SU-DHL-6 (cell line): ENCODE measurements around the gene CEP95.

ENCODE experiments used
- H2AFZ ChIP-seq: fragments of 200-600 bp; sonication (generic); 2 replicates; pipeline ENCODE4 v1.6.1; 2014; ENCODE audit warnings: low read depth, mild to moderate bottlenecking, moderate library complexity, mixed read lengths, antibody characterized with exemption, low read length; ENCODE audit not compliant: severe bottlenecking
- H3F3A ChIP-seq: fragments of 200-600 bp; shearing (Covaris generic); 2 replicates; pipeline ENCODE4 v1.6.0; 2016; ENCODE audit warnings: antibody characterized with exemption, mild to moderate bottlenecking; ENCODE audit not compliant: insufficient read depth
- H3K27ac ChIP-seq: fragments of 200-600 bp; sonication (generic); 2 replicates; pipeline ENCODE4 v1.5.1; 2016; ENCODE audit warnings: low read depth, mild to moderate bottlenecking, low read length, moderate library complexity, mixed read lengths
- H3K27me3 ChIP-seq: fragments of 200-600 bp; sonication (generic), shearing (Covaris generic); 2 replicates; pipeline ENCODE4 v1.6.0; 2014; ENCODE audit warnings: mild to moderate bottlenecking, low read length
- H3K36me3 ChIP-seq: fragments of 200-600 bp; sonication (generic); 2 replicates; pipeline ENCODE4 v1.6.1; 2014; ENCODE audit warnings: mild to moderate bottlenecking, low read length, mixed read lengths
- H3K4me2 ChIP-seq: fragments of 300-600, 200-600 bp; shearing (Covaris generic), sonication (generic); 2 replicates; pipeline ENCODE4 v1.6.0; 2014; ENCODE audit warnings: low read length, low read depth, mild to moderate bottlenecking; ENCODE audit not compliant: poor library complexity, severe bottlenecking
- H3K4me3 ChIP-seq: fragments of 200-600 bp; sonication (generic); 2 replicates; pipeline ENCODE4 v1.5.1; 2014; ENCODE audit warnings: antibody characterized with exemption, low read length, mild to moderate bottlenecking, mixed read lengths; ENCODE audit not compliant: insufficient read depth, poor library complexity, severe bottlenecking
- H3K79me2 ChIP-seq: fragments of 200-600 bp; sonication (generic); 2 replicates; pipeline ENCODE4 v1.6.1; 2014; ENCODE audit warnings: mild to moderate bottlenecking, low read length, moderate library complexity; ENCODE audit not compliant: insufficient read depth
- H3K9ac ChIP-seq: fragments of 200-600 bp; sonication (generic); 2 replicates; pipeline ENCODE4 v1.7.0; 2014; ENCODE audit warnings: mild to moderate bottlenecking, low read length
- H3K9me2 ChIP-seq: fragments of 200-600 bp; sonication (generic); replicated peaks from 2 replicates; pipeline ENCODE4 v1.6.1; 2014; ENCODE audit warnings: low read length; ENCODE audit not compliant: insufficient read depth
- H3K9me3 ChIP-seq: fragments of 200-600 bp; sonication (generic); 2 replicates; pipeline ENCODE4 v1.6.1; 2014; ENCODE audit warnings: low read length, mixed read lengths; ENCODE audit not compliant: insufficient read depth
- H4K20me1 ChIP-seq: fragments of 200-600 bp; sonication (generic); 2 replicates; pipeline ENCODE4 v1.6.1; 2014; ENCODE audit warnings: low read depth, mild to moderate bottlenecking, antibody characterized with exemption, low read length, moderate library complexity, mixed read lengths
- EZH2phosphoT487 ChIP-seq: fragments of 200-600 bp; sonication (generic), shearing (Covaris generic); conservative IDR thresholded peaks from 2 replicates; pipeline ENCODE4 v1.6.1; 2018; ENCODE audit warnings: mild to moderate bottlenecking, antibody characterized with exemption, low read length, moderate library complexity, mixed read lengths
- TF ChIP-seq, protein P1 (sequence below): fragments of 200-600 bp; sonication (generic); IDR thresholded peaks from one replicate; pipeline ENCODE4 v1.5.1; 2017; ENCODE audit warnings: antibody characterized with exemption, mild to moderate bottlenecking, low read length, moderate library complexity; ENCODE audit not compliant: insufficient read depth, poor library complexity, severe bottlenecking

Gene CEP95

DNA sequence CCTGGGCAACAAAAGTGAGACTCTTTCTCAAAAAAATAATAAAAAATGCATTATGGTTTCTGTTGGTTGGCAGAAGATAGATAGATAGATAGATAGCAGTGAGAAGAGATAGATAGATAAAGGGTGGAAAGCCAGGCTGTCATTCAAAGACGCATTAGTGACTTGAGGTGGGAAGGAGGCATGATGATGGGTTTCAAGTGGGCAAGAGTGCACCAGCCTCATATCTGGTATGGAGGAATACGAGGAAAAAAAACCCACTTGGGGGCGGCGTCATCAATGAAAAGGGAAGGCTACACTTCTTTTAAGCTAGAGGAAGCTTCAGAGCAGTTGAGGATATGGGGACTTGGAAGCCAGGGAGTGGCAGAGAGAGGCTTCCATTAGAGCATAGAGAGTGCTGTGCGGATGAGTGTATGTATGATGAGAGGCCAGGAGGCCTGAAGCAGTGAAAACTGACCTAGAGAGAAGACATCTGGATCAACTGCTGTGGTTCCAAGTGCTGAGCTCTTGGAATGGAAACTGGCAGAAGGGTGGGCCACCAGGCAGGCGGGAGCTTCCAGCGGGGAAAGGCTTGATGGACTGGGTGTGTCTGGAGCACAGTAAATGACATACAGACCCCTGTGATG lies 31.8 kb downstream of the CEP95 start:
- Histone ChIP-seq H3K9me3 (no peaks in the 10 kb centered on the region), H2AFZ (no peak overlapping the region), H3K4me2 (no peak overlapping the region), H4K20me1 (no peaks in the 10 kb centered on the region), H3K36me3 (peaks cover 13% of the 10 kb centered on the region; the same call in 1 of the 2 replicates), H3F3A (no peaks in the 10 kb centered on the region), H3K9me2 (no peaks in the 10 kb centered on the region), H3K9ac (no peak overlapping the region), H3K4me3 (no peak overlapping the region), H3K27ac (no peak overlapping the region), H3K79me2 (no peaks in the 10 kb centered on the region), H3K27me3 (no peaks in the 10 kb centered on the region)
- TF ChIP-seq EZH2phosphoT487 = no peak
- TF ChIP-seq, protein P1, sequence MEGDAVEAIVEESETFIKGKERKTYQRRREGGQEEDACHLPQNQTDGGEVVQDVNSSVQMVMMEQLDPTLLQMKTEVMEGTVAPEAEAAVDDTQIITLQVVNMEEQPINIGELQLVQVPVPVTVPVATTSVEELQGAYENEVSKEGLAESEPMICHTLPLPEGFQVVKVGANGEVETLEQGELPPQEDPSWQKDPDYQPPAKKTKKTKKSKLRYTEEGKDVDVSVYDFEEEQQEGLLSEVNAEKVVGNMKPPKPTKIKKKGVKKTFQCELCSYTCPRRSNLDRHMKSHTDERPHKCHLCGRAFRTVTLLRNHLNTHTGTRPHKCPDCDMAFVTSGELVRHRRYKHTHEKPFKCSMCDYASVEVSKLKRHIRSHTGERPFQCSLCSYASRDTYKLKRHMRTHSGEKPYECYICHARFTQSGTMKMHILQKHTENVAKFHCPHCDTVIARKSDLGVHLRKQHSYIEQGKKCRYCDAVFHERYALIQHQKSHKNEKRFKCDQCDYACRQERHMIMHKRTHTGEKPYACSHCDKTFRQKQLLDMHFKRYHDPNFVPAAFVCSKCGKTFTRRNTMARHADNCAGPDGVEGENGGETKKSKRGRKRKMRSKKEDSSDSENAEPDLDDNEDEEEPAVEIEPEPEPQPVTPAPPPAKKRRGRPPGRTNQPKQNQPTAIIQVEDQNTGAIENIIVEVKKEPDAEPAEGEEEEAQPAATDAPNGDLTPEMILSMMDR = no peak

GRCh38 chr17:64540118-64540776 lies 33.5 kb downstream of the CEP95 start:
- no peaks in the 10 kb centered on the region for H3K27me3 ChIP-seq
- H3K79me2 ChIP-seq = no peaks in the 10 kb centered on the region
- H4K20me1 ChIP-seq = no peaks in the 10 kb centered on the region
- H3K9me3 ChIP-seq = no peaks in the 10 kb centered on the region
- no peak overlapping the region for H3K4me3 ChIP-seq
- no peak overlapping the region for H2AFZ ChIP-seq
- no peaks in the 10 kb centered on the region for H3K9me2 ChIP-seq
- H3F3A ChIP-seq = no peaks in the 10 kb centered on the region
- H3K4me2 ChIP-seq = no peak overlapping the region
- no peak overlapping the region for H3K9ac ChIP-seq
- peaks cover 19% of the 10 kb centered on the region; the same call in 1 of the 2 replicates for H3K36me3 ChIP-seq
- no peak overlapping the region for H3K27ac ChIP-seq
- TF ChIP-seq, protein P1 = no peak
- TF ChIP-seq EZH2phosphoT487 = no peak

DNA sequence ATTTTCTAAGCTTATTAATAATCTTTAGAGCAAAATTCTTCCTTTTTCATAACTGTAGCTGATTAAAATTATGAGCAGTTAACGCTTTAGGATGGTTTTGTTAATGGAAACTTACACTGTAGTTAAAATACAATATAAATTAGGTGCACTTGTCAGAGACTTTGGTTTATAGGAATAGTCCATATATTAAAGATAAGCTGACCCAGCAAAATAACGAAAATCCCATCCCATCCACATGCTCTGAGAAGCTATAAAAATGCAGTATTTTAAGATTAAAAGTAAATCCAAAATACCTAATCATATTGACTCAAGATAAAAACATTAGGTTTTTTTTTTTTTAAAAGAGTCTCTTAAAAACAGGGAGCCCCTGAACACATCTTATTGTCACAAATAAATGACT lies 38.0 kb downstream of the CEP95 start:
- Histone ChIP-seq H3K9me3 (no peaks in the 10 kb centered on the region), H3K4me2 (no peak overlapping the region), H3K36me3 (peaks cover 6% of the 10 kb centered on the region; the same call in 1 of the 2 replicates), H3K79me2 (no peaks in the 10 kb centered on the region), H4K20me1 (no peaks in the 10 kb centered on the region), H2AFZ (no peak overlapping the region), H3K27ac (no peak overlapping the region), H3F3A (no peaks in the 10 kb centered on the region), H3K4me3 (no peak overlapping the region), H3K9ac (no peak overlapping the region), H3K9me2 (no peaks in the 10 kb centered on the region), H3K27me3 (no peaks in the 10 kb centered on the region)
- TF ChIP-seq, protein P1 = no peak
- no peak for TF ChIP-seq EZH2phosphoT487
